ENCODE measurements around the gene DSCAML1. TPM values are rescaled to one million over a fixed set of nuclear protein-coding genes. Genes with fewer than 3 reads are reported as not detected.

DSCAML1 gene
- total and polyA plus RNA-seq, 2 donors = 0.32 to 0.47 TPM

GRCh38 chr11:117838901-117839300, 41.9 kb upstream of the DSCAML1 start:
- 85% methylated on average over 8 of the region's 8 CpGs for WGBS
- DNase-seq (ENCODE audit: low read depth in 6 of 9, low spot score in 9 of 9) = no peak
- Histone ChIP-seq H3K27me3 (ENCODE audit: control insufficient read depth in 2 of 2, insufficient read depth in 1 of 2, low read length in 1 of 2) (no peaks in the 10 kb centered on the region), H3K27ac (ENCODE audit: low read depth in 1 of 2, low read length in 1 of 2) (no peak overlapping the region), H3K9me3 (ENCODE audit: control insufficient read depth in 2 of 2, insufficient read depth in 1 of 2, low read length in 1 of 2) (no peaks in the 10 kb centered on the region), H3K4me3 (ENCODE audit: low read length in 2 of 2) (no peak overlapping the region), H3K36me3 (ENCODE audit: control insufficient read depth in 2 of 2, insufficient read depth in 2 of 2, low read length in 1 of 2) (no peaks in the 10 kb centered on the region), H3K4me1 (ENCODE audit: control insufficient read depth in 2 of 2, insufficient read depth in 2 of 2, low read length in 2 of 2) (peaks cover 11 to 21% of the 10 kb centered on the region in 2 donors)

GRCh38 chr11:117837791-117838190, 40.8 kb upstream of the DSCAML1 start:
- Histone ChIP-seq H3K4me3 (ENCODE audit: low read length in 2 of 2) (no peak overlapping the region), H3K27ac (ENCODE audit: low read depth in 1 of 2, low read length in 1 of 2) (no peak overlapping the region), H3K27me3 (ENCODE audit: control insufficient read depth in 2 of 2, insufficient read depth in 1 of 2, low read length in 1 of 2) (no peaks in the 10 kb centered on the region), H3K9me3 (ENCODE audit: control insufficient read depth in 2 of 2, insufficient read depth in 1 of 2, low read length in 1 of 2) (no peaks in the 10 kb centered on the region), H3K36me3 (ENCODE audit: control insufficient read depth in 2 of 2, insufficient read depth in 2 of 2, low read length in 1 of 2) (no peaks in the 10 kb centered on the region), H3K4me1 (ENCODE audit: control insufficient read depth in 2 of 2, insufficient read depth in 2 of 2, low read length in 2 of 2) (peaks cover 11 to 25% of the 10 kb centered on the region in 2 donors)
- 58% methylated on average over 8 of the region's 8 CpGs for WGBS
- no peak for DNase-seq (ENCODE audit: low read depth in 6 of 9, low spot score in 9 of 9)

- no peak overlapping the region for H3K4me3 ChIP-seq (ENCODE audit: low read length in 2 of 2)
- H3K9me3 ChIP-seq (ENCODE audit: control insufficient read depth in 2 of 2, insufficient read depth in 1 of 2, low read length in 1 of 2) = no peaks in the 10 kb centered on the region
- WGBS = 91% methylated on average over 18 of the region's 18 CpGs
- peaks cover 12 to 31% of the 10 kb centered on the region in 2 donors for H3K4me1 ChIP-seq (ENCODE audit: control insufficient read depth in 2 of 2, insufficient read depth in 2 of 2, low read length in 2 of 2)
- H3K36me3 ChIP-seq (ENCODE audit: control insufficient read depth in 2 of 2, insufficient read depth in 2 of 2, low read length in 1 of 2) = no peaks in the 10 kb centered on the region
- H3K27me3 ChIP-seq (ENCODE audit: control insufficient read depth in 2 of 2, insufficient read depth in 1 of 2, low read length in 1 of 2) = no peaks in the 10 kb centered on the region
- DNase-seq (ENCODE audit: low read depth in 6 of 9, low spot score in 9 of 9) = no peak
- H3K27ac ChIP-seq (ENCODE audit: low read depth in 1 of 2, low read length in 1 of 2) = no peak overlapping the region
Observed at GRCh38 chr11:117837070-117837776, 40.2 kb upstream of the DSCAML1 start.

GRCh38 chr11:117836077-117836960, 39.3 kb upstream of the DSCAML1 start:
- 93% methylated on average over 14 of the region's 14 CpGs for WGBS
- DNase-seq (ENCODE audit: low read depth in 6 of 9, low spot score in 9 of 9) = no peak
- Histone ChIP-seq H3K36me3 (ENCODE audit: control insufficient read depth in 2 of 2, insufficient read depth in 2 of 2, low read length in 1 of 2) (no peaks in the 10 kb centered on the region), H3K27ac (ENCODE audit: low read depth in 1 of 2, low read length in 1 of 2) (no peak overlapping the region), H3K9me3 (ENCODE audit: control insufficient read depth in 2 of 2, insufficient read depth in 1 of 2, low read length in 1 of 2) (no peaks in the 10 kb centered on the region), H3K4me3 (ENCODE audit: low read length in 2 of 2) (no peak overlapping the region), H3K27me3 (ENCODE audit: control insufficient read depth in 2 of 2, insufficient read depth in 1 of 2, low read length in 1 of 2) (no peaks in the 10 kb centered on the region), H3K4me1 (ENCODE audit: control insufficient read depth in 2 of 2, insufficient read depth in 2 of 2, low read length in 2 of 2) (peaks cover 16 to 40% of the 10 kb centered on the region in 2 donors)

GRCh38 chr11:117835576-117835975, 38.6 kb upstream of the DSCAML1 start:
- WGBS = 88% methylated on average over 8 of the region's 8 CpGs
- Histone ChIP-seq H3K4me3 (ENCODE audit: low read length in 2 of 2) (no peak overlapping the region), H3K36me3 (ENCODE audit: control insufficient read depth in 2 of 2, insufficient read depth in 2 of 2, low read length in 1 of 2) (no peaks in the 10 kb centered on the region), H3K27ac (ENCODE audit: low read depth in 1 of 2, low read length in 1 of 2) (no peak overlapping the region), H3K4me1 (ENCODE audit: control insufficient read depth in 2 of 2, insufficient read depth in 2 of 2, low read length in 2 of 2) (peaks cover 18 to 42% of the 10 kb centered on the region in 2 donors), H3K9me3 (ENCODE audit: control insufficient read depth in 2 of 2, insufficient read depth in 1 of 2, low read length in 1 of 2) (no peaks in the 10 kb centered on the region), H3K27me3 (ENCODE audit: control insufficient read depth in 2 of 2, insufficient read depth in 1 of 2, low read length in 1 of 2) (no peaks in the 10 kb centered on the region)
- DNase-seq (ENCODE audit: low read depth in 6 of 9, low spot score in 9 of 9) = no peak

- 98% methylated on average over 17 of the region's 17 CpGs for WGBS
- Histone ChIP-seq H3K4me1 (ENCODE audit: control insufficient read depth in 2 of 2, insufficient read depth in 2 of 2, low read length in 2 of 2) (peaks cover 20 to 43% of the 10 kb centered on the region in 2 donors), H3K27ac (ENCODE audit: low read depth in 1 of 2, low read length in 1 of 2) (no peak overlapping the region), H3K27me3 (ENCODE audit: control insufficient read depth in 2 of 2, insufficient read depth in 1 of 2, low read length in 1 of 2) (no peaks in the 10 kb centered on the region), H3K36me3 (ENCODE audit: control insufficient read depth in 2 of 2, insufficient read depth in 2 of 2, low read length in 1 of 2) (no peaks in the 10 kb centered on the region), H3K9me3 (ENCODE audit: control insufficient read depth in 2 of 2, insufficient read depth in 1 of 2, low read length in 1 of 2) (no peaks in the 10 kb centered on the region), H3K4me3 (ENCODE audit: low read length in 2 of 2) (no peak overlapping the region)
- DNase-seq (ENCODE audit: low read depth in 6 of 9, low spot score in 9 of 9) = no peak
Observed at GRCh38 chr11:117834838-117835443, 37.9 kb upstream of the DSCAML1 start.

GRCh38 chr11:117834068-117834810, 37.2 kb upstream of the DSCAML1 start:
- H3K4me1 ChIP-seq (ENCODE audit: control insufficient read depth in 2 of 2, insufficient read depth in 2 of 2, low read length in 2 of 2) = peaks cover 25 to 50% of the 10 kb centered on the region in 2 donors
- DNase-seq (ENCODE audit: low read depth in 6 of 9, low spot score in 9 of 9) = no peak
- H3K27me3 ChIP-seq (ENCODE audit: control insufficient read depth in 2 of 2, insufficient read depth in 1 of 2, low read length in 1 of 2) = no peaks in the 10 kb centered on the region
- H3K9me3 ChIP-seq (ENCODE audit: control insufficient read depth in 2 of 2, insufficient read depth in 1 of 2, low read length in 1 of 2) = no peaks in the 10 kb centered on the region
- H3K4me3 ChIP-seq (ENCODE audit: low read length in 2 of 2) = no peak overlapping the region
- H3K36me3 ChIP-seq (ENCODE audit: control insufficient read depth in 2 of 2, insufficient read depth in 2 of 2, low read length in 1 of 2) = no peaks in the 10 kb centered on the region
- 97% methylated on average over 6 of the region's 6 CpGs for WGBS
- H3K27ac ChIP-seq (ENCODE audit: low read depth in 1 of 2, low read length in 1 of 2) = no peak overlapping the region

- H3K4me3 ChIP-seq (ENCODE audit: low read length in 2 of 2) = no peak overlapping the region
- no peaks in the 10 kb centered on the region for H3K36me3 ChIP-seq (ENCODE audit: control insufficient read depth in 2 of 2, insufficient read depth in 2 of 2, low read length in 1 of 2)
- no peak for DNase-seq (ENCODE audit: low read depth in 6 of 9, low spot score in 9 of 9)
- H3K27me3 ChIP-seq (ENCODE audit: control insufficient read depth in 2 of 2, insufficient read depth in 1 of 2, low read length in 1 of 2) = no peaks in the 10 kb centered on the region
- no peaks in the 10 kb centered on the region for H3K9me3 ChIP-seq (ENCODE audit: control insufficient read depth in 2 of 2, insufficient read depth in 1 of 2, low read length in 1 of 2)
- 71% methylated on average over 7 of the region's 7 CpGs for WGBS
- peaks cover 33 to 57% of the 10 kb centered on the region in 2 donors for H3K4me1 ChIP-seq (ENCODE audit: control insufficient read depth in 2 of 2, insufficient read depth in 2 of 2, low read length in 2 of 2)
- no peak overlapping the region for H3K27ac ChIP-seq (ENCODE audit: low read depth in 1 of 2, low read length in 1 of 2)
Observed at GRCh38 chr11:117833401-117833891, 36.4 kb upstream of the DSCAML1 start.

All from thymus (tissue), 11 donors.